ENCODE results near the gene ZNF407.
"Not testable (repeated sequence)": the region's sequence is repeated elsewhere in the genome, so short reads cannot be mapped to it uniquely, and the experiment has no call there.

Gene ZNF407

GRCh38 chr18:75081486-75081885, 483.8 kb downstream of the ZNF407 start:
- H3K27ac ChIP-seq (ENCODE audit: low read depth, low read length, severe bottlenecking), result no peak overlapping the region
- no peaks in the 10 kb centered on the region for H3K4me1 ChIP-seq (ENCODE audit: control insufficient read depth, insufficient read depth, low read length, poor library complexity, severe bottlenecking)
- WGBS, 2 experiments (ENCODE audit: insufficient coverage in 2 of 2), result 90 to 91% methylated on average over 4 to 7 of the region's 8 CpGs
- H3K36me3 ChIP-seq (ENCODE audit: control insufficient read depth, insufficient read depth, low read length), result no peaks in the 10 kb centered on the region
- no peak overlapping the region for H3K4me3 ChIP-seq (ENCODE audit: extremely low read depth, insufficient read depth, low read length, poor library complexity, severe bottlenecking)
- peaks cover 4% of the 10 kb centered on the region for H3K9me3 ChIP-seq (ENCODE audit: control insufficient read depth, low read length)

DNA sequence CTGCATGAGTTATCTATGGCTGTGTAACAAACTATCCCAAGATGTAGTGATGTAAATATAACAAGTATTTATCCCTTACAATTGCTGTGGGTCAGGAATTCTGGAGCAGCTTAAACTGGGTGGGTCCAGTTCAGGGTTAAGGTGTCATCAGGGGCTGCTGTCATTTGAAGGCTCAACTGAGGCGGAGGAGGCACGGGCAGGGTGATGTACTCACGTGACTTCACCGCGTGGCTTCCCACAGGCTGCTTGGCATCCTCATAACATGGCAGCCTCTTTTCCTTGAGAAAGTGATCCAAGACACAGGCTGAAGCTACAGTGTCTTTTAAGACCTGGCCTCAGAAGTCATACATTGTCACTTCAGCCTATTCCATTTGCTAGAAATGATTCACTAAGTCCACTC, 485.5 kb downstream of the ZNF407 start:
- WGBS, 2 experiments (ENCODE audit: insufficient coverage in 2 of 2), result 97 to 99% methylated on average over 5 of the region's 5 CpGs
- H3K4me1 ChIP-seq (ENCODE audit: control insufficient read depth, insufficient read depth, low read length, poor library complexity, severe bottlenecking), result no peaks in the 10 kb centered on the region

GRCh38 chr18:75083761-75084160, 486.1 kb downstream of the ZNF407 start:
- H3K4me3 ChIP-seq (ENCODE audit: extremely low read depth, insufficient read depth, low read length, poor library complexity, severe bottlenecking), result no peak overlapping the region
- no peaks in the 10 kb centered on the region for H3K36me3 ChIP-seq (ENCODE audit: control insufficient read depth, insufficient read depth, low read length)
- WGBS, 2 experiments (ENCODE audit: insufficient coverage in 2 of 2), result 89 to 94% methylated on average over 8 to 9 of the region's 9 CpGs
- H3K9me3 ChIP-seq (ENCODE audit: control insufficient read depth, low read length), result peaks cover 7% of the 10 kb centered on the region
- no peak overlapping the region for H3K27ac ChIP-seq (ENCODE audit: low read depth, low read length, severe bottlenecking)
- no peaks in the 10 kb centered on the region for H3K4me1 ChIP-seq (ENCODE audit: control insufficient read depth, insufficient read depth, low read length, poor library complexity, severe bottlenecking)

More for the DNA sequence above, 485.5 kb downstream of the ZNF407 start:
- Histone ChIP-seq H3K9me3 (ENCODE audit: control insufficient read depth, low read length) (peaks cover 7% of the 10 kb centered on the region), H3K4me3 (ENCODE audit: extremely low read depth, insufficient read depth, low read length, poor library complexity, severe bottlenecking) (no peak overlapping the region), H3K36me3 (ENCODE audit: control insufficient read depth, insufficient read depth, low read length) (no peaks in the 10 kb centered on the region), H3K27ac (ENCODE audit: low read depth, low read length, severe bottlenecking) (no peak overlapping the region)

DNA sequence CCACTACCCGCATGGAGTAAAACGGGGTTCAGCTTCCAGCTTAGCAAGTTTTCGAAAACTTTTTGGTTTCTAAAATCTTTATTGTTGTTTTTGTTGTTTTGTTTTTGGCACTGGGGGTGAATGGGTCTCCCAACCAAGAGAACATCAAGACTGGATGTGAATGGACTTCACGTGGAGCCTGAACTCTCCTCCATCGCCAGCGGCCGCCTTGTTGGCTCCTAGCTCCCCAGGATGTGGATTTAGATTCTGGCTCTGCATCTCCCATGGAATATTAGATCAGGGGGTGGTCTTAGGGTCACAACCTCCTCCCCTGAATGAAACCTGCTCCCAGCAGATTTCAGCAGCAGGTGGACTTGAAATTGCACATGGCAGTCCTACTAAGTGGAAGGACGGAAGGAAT, 488.0 kb downstream of the ZNF407 start:
- 100% methylated on average over 3 to 4 of the region's 8 CpGs for WGBS, 2 experiments (ENCODE audit: insufficient coverage in 2 of 2)
- not testable (repeated sequence) for H3K36me3 ChIP-seq (ENCODE audit: control insufficient read depth, insufficient read depth, low read length); H3K4me3 ChIP-seq (ENCODE audit: extremely low read depth, insufficient read depth, low read length, poor library complexity, severe bottlenecking); H3K4me1 ChIP-seq (ENCODE audit: control insufficient read depth, insufficient read depth, low read length, poor library complexity, severe bottlenecking); H3K27ac ChIP-seq (ENCODE audit: low read depth, low read length, severe bottlenecking); H3K9me3 ChIP-seq (ENCODE audit: control insufficient read depth, low read length)

DNA sequence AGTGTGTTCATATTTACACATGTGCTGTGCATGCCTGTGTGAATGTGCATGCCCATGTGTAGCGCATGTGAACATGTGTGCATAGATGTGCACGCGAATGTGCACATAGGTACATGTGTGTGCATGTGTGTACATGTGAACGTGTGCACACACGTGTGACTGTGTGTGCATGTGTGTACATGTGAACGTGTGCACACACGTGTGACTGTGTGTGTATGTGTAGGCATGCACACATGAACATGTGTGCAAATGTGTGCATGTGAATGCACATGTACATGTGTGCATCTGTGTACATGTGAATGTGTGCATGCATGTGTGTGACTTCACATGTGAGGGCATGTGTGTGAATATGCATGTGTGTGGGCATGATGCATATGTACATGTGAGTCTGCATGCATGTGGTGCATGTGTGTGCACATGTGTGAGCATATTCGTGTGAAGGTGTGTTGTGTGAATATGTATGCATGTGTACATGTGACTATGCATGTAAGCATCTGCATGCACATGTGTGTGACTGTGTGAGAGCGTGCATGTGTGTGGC, 488.9 kb downstream of the ZNF407 start:
- Histone ChIP-seq H3K9me3 (ENCODE audit: control insufficient read depth, low read length) (peaks cover 7% of the 10 kb centered on the region), H3K36me3 (ENCODE audit: control insufficient read depth, insufficient read depth, low read length) (no peaks in the 10 kb centered on the region), H3K27ac (ENCODE audit: low read depth, low read length, severe bottlenecking) (no peak overlapping the region), H3K4me1 (ENCODE audit: control insufficient read depth, insufficient read depth, low read length, poor library complexity, severe bottlenecking) (no peaks in the 10 kb centered on the region), H3K4me3 (ENCODE audit: extremely low read depth, insufficient read depth, low read length, poor library complexity, severe bottlenecking) (no peak overlapping the region)
- WGBS, 2 experiments (ENCODE audit: insufficient coverage in 2 of 2), result 87 to 96% methylated on average over 8 to 9 of the region's 9 CpGs

DNA sequence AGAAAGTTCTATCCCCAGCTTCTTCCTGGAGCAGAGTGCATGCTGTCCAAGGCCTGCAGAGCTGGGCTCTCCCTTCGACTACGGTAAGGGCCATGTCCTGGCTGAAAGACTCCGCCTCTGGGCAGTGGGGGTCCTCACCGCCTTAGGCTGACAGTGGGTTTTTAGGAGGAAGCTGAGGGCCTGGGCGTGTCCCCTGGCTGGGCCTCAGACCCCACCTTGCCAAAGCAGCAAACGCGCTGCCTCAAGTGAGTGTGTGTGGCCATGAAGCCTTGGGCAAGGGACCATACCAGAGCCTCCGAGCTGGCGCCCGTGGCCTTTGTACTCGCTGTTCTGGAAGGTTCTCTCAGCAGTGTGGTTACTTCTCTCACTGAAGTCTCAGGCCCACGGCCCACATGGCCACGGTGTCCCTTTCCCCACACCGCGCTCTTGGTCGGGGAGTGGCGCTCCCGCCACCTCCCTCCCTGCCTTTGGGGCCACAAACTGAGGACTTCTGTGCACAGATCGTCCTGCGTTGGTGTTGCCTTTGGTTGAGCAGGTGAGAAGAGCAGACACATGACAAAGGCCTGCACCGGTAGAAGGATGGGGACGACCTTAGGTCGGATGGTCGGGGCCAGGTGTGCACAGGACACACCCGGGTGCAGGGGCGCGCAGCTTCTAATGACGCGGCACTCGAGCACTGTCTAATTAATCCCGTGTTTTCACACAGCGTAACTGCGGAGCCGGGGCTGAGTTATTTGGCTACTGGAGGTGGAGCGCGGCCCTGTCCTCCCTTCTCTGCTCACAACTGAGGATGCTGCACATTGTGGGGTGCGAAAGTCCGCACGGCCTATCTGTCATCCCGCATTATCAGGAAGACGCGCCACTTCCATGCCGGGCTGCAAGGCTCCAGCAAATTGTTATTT, 489.7 kb downstream of the ZNF407 start:
- peaks cover 7% of the 10 kb centered on the region for H3K9me3 ChIP-seq (ENCODE audit: control insufficient read depth, low read length)
- H3K36me3 ChIP-seq (ENCODE audit: control insufficient read depth, insufficient read depth, low read length), result no peaks in the 10 kb centered on the region
- no peak overlapping the region for H3K4me3 ChIP-seq (ENCODE audit: extremely low read depth, insufficient read depth, low read length, poor library complexity, severe bottlenecking)
- no peaks in the 10 kb centered on the region for H3K4me1 ChIP-seq (ENCODE audit: control insufficient read depth, insufficient read depth, low read length, poor library complexity, severe bottlenecking)
- no peak overlapping the region for H3K27ac ChIP-seq (ENCODE audit: low read depth, low read length, severe bottlenecking)
- 93 to 96% methylated on average over 36 to 39 of the region's 43 CpGs for WGBS, 2 experiments (ENCODE audit: insufficient coverage in 2 of 2)

DNA sequence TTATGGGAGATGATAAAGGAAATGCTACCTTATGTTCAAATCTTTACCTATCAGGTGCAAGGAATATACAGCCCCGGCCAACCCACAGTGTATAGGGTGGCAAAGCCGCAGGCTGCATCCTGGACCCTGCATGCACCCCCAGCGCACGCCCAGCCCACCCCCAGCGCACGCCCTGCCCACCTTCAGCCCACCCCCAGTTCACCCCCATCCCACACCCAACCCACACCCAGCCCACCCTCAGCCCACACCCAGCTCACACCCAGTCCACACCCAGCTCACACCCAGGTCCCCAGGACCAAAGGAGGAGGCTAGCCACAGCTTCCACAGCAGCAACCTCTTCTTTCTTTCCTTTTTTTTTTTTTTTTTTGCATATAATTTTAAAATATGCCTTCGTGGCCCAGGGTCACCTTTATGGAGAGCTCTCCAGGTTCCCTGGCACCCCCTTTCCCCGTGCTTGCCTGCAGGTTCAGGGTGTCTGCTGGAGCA, 490.4 kb downstream of the ZNF407 start:
- Histone ChIP-seq H3K36me3 (ENCODE audit: control insufficient read depth, insufficient read depth, low read length) (no peaks in the 10 kb centered on the region), H3K4me3 (ENCODE audit: extremely low read depth, insufficient read depth, low read length, poor library complexity, severe bottlenecking) (no peak overlapping the region), H3K4me1 (ENCODE audit: control insufficient read depth, insufficient read depth, low read length, poor library complexity, severe bottlenecking) (no peaks in the 10 kb centered on the region), H3K27ac (ENCODE audit: low read depth, low read length, severe bottlenecking) (no peak overlapping the region), H3K9me3 (ENCODE audit: control insufficient read depth, low read length) (peaks cover 7% of the 10 kb centered on the region)
- WGBS, 2 experiments (ENCODE audit: insufficient coverage in 2 of 2), result 78 to 95% methylated on average over 1 to 2 of the region's 8 CpGs

GRCh38 chr18:75088622-75089211, 491.0 kb downstream of the ZNF407 start:
- no peaks in the 10 kb centered on the region for H3K4me1 ChIP-seq (ENCODE audit: control insufficient read depth, insufficient read depth, low read length, poor library complexity, severe bottlenecking)
- H3K9me3 ChIP-seq (ENCODE audit: control insufficient read depth, low read length), result peaks cover 7% of the 10 kb centered on the region
- no peak overlapping the region for H3K4me3 ChIP-seq (ENCODE audit: extremely low read depth, insufficient read depth, low read length, poor library complexity, severe bottlenecking)
- WGBS, 2 experiments (ENCODE audit: insufficient coverage in 2 of 2), result 91 to 94% methylated on average over 18 to 20 of the region's 20 CpGs
- no peaks in the 10 kb centered on the region for H3K36me3 ChIP-seq (ENCODE audit: control insufficient read depth, insufficient read depth, low read length)
- H3K27ac ChIP-seq (ENCODE audit: low read depth, low read length, severe bottlenecking), result no peak overlapping the region

GRCh38 chr18:75089748-75090327, 492.2 kb downstream of the ZNF407 start:
- 91 to 92% methylated on average over 20 to 28 of the region's 31 CpGs for WGBS, 2 experiments (ENCODE audit: insufficient coverage in 2 of 2)
- H3K36me3 ChIP-seq (ENCODE audit: control insufficient read depth, insufficient read depth, low read length), result no peaks in the 10 kb centered on the region

GRCh38 chr18:75090336-75090735, 492.7 kb downstream of the ZNF407 start:
- peaks cover 7% of the 10 kb centered on the region for H3K9me3 ChIP-seq (ENCODE audit: control insufficient read depth, low read length)
- no peaks in the 10 kb centered on the region for H3K4me1 ChIP-seq (ENCODE audit: control insufficient read depth, insufficient read depth, low read length, poor library complexity, severe bottlenecking)
- 89% methylated on average over 21 to 22 of the region's 22 CpGs for WGBS, 2 experiments (ENCODE audit: insufficient coverage in 2 of 2)
- no peak overlapping the region for H3K4me3 ChIP-seq (ENCODE audit: extremely low read depth, insufficient read depth, low read length, poor library complexity, severe bottlenecking)
- H3K36me3 ChIP-seq (ENCODE audit: control insufficient read depth, insufficient read depth, low read length), result no peaks in the 10 kb centered on the region
- H3K27ac ChIP-seq (ENCODE audit: low read depth, low read length, severe bottlenecking), result no peak overlapping the region

More at GRCh38 chr18:75089748-75090327, 492.2 kb downstream of the ZNF407 start:
- Histone ChIP-seq H3K9me3 (ENCODE audit: control insufficient read depth, low read length) (peaks cover 7% of the 10 kb centered on the region), H3K4me1 (ENCODE audit: control insufficient read depth, insufficient read depth, low read length, poor library complexity, severe bottlenecking) (no peaks in the 10 kb centered on the region), H3K27ac (ENCODE audit: low read depth, low read length, severe bottlenecking) (no peak overlapping the region), H3K4me3 (ENCODE audit: extremely low read depth, insufficient read depth, low read length, poor library complexity, severe bottlenecking) (no peak overlapping the region)

All from mesodermal cell (in vitro differentiated cells).